HepG2 (cell line): ENCODE results near the gene KLF3.

Experiments used
- JARID2 ChIP-seq: sonication (generic); formaldehyde crosslinking; IDR thresholded peaks from 2 replicates; pipeline ENCODE4 v1.8.1; 2023; ENCODE audit warnings: missing genetic modification reagents, inconsistent platforms; ENCODE audit not compliant: insufficient replicate concordance
- NFIC ChIP-seq: IDR thresholded peaks from 2 replicates; pipeline ENCODE4 v1.6.1; 2012; ENCODE audit warnings: mild to moderate bottlenecking, low read length, inconsistent platforms
- TAF1 ChIP-seq: sonication (generic); formaldehyde crosslinking; IDR thresholded peaks from 2 replicates; pipeline ENCODE4 v1.4.0; 2020; ENCODE audit warnings: missing genetic modification reagents
- ZNF207 ChIP-seq: fragments of 450-650 bp; IDR thresholded peaks from 2 replicates; pipeline ENCODE4 v1.6.1; 2016; ENCODE audit warnings: antibody characterized with exemption, borderline replicate concordance
- ZNF543 ChIP-seq: sonication (generic); formaldehyde crosslinking; IDR thresholded peaks from 2 replicates; pipeline ENCODE4 v1.4.0; 2020; ENCODE audit warnings: mild to moderate bottlenecking, missing genetic modification reagents

DNA sequence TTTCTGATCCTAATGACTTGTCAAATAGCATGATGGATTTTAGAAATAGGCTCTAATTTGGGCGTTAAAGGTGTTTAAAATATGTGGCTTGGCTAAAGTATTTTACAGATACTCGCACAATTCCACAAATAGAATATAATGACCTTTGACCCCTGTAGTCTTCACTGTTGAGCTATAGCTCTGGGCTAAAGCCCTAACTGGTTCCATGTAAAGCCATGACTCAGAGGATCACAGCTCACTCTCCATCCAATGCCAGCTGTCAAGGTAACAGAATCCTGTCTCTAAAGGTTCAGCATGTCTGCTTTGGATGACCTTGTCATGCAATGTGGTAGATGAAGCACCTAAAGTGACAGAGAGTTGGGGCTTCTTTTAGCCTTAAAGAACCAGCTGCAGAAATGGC lies 76.3 kb downstream of the KLF3 start:
- TF ChIP-seq TAF1 (no peak), ZNF207 (no peak), ZNF543 (CRISPR knock-in tag) (no peak), JARID2 (CRISPR knock-in tag) (no peak), NFIC (no peak)
